HG03378 (cell line): ENCODE results near the gene WNT2.
A peak's percentile ranks its signal among the peaks of the same experiment; 100 is the strongest.
"Not testable (repeated sequence)": the region's sequence is repeated elsewhere in the genome, so short reads cannot be mapped to it uniquely, and the experiment has no call there.

Experiments used
- ATAC-seq: cut with Tn5 transposase; IDR thresholded peaks from one replicate; pipeline ENCODE4 v1.9.1; 2021; ENCODE audit warnings: mild to moderate bottlenecking, moderate library complexity; ENCODE audit not compliant: unreplicated experiment

WNT2 gene

DNA sequence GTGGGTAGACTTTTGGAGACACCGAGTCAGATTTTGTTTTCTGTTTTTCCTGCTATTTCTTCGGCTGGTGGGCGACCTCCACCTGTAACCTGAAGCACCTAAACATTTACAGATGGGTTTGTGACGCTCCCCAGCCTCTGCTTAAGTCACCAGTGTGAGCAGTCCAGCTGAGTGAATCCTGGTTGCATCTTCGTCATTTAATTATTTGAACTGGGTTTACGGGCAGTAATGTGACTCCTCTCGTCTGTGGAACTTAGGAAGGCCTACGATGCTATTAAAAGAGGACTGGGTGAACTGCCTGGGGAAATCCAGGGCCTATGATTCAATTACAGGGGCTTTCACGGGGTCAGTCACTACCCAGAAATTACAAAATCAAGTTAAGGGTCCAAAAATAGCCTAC is 52.5 kb downstream of the WNT2 start:
- no peak for ATAC-seq

DNA sequence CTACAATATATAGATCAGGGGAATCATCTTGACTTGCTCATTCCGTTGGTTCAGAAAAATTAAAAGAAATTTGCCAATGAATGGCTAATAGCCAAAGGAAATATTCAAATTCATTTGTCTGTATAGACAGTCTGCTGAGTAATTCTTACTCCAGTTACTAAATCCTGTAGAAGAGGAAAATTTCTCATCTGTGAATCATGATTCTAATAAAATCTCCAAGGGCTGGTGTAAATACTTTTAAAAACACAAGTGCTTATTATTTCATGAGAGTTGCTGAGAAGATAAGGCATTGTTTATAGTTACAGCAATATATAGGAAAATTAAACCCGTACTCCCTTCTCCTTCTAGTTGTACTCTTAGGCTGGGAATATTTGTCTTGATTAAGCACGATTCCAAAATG is 53.0 kb downstream of the WNT2 start:
- no peak for ATAC-seq

GRCh38 chr7:117269417-117269816 is 53.4 kb downstream of the WNT2 start:
- ATAC-seq = no peak

- no peak for ATAC-seq
These were observed 58.1 kb downstream of the WNT2 start for GRCh38 chr7:117264716-117265115.

DNA sequence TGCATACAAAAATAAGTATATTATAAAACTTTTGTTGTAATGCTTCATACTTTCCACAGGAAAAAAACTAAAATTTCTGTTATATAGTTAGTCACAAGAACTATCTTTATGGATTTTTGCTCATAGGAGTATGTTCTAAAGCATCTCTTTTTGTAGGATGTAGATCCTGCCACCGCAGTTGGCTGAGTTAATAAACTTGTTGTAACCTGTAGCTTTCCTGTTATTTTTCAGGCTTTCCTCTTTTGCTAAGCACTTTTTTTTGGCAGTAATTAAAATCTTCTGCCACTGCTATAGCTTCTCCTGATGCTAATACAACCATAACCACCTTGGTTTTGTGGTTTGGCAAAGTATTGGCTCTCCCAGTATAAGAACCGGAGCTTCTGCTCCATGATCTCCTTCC is 60.3 kb downstream of the WNT2 start:
- no peak for ATAC-seq

- ATAC-seq = no peak
These were observed 63.2 kb downstream of the WNT2 start for GRCh38 chr7:117259615-117260014.

DNA sequence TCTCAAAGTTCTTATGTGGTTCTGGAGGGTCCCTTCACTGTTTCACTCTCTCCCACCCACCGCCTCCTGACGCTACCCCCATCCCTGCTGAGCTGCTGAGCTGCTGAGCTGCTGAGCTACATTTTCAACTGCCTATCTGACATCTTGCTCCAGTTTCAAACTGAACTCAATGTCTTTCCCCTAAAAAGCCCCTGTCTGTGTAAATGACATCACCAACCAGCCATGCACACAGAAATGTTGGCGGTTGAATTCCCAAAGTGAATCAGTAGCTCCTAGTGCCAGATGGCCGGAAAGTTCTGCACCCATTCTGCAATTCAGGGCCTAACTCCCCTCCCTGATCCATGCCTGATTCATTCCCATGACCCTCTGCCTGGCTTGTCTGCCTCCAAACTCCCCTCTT is 71.2 kb downstream of the WNT2 start:
- peak; percentile 60 for ATAC-seq

- ATAC-seq = no peak
These were observed 72.1 kb downstream of the WNT2 start for GRCh38 chr7:117250801-117251200.

DNA sequence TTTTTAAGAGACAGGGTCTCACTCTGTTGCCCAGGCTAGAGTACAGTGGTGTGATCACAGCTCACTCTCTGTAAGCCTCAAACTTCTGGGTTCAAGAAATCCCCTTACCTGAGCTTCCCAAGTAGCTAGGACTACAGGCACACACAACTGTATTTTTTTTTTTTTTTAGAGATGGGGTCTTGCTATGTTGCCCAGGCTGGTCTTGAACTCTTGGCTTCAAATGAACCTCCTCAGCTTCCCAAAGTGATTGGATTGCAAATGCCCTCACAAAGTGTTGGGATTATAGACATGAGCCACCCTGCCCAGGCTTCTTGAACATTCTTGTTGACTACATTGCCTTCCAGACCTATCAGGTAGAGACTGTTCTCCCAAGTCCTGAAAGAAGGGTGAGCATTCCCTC is 72.6 kb downstream of the WNT2 start:
- no peak for ATAC-seq

DNA sequence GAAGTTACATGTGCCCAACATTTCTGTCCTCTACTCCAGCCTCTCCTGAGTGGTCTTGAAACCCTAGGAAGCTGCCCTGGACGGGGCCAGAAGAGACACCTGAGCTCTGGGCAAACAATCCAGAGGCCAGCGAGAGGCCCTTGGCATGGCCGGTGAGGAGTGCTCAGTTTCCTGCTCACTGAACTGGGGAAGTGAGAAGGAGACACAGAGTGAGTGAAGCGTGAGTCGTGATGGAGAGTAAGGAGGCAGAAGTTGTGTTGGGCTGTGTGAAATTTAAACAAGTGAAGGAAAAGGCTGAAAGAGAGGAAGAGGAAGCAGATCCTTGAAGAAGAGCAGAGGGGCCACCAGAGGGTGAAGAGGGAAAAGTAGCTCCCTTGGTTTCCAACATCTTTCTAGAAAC is 73.2 kb downstream of the WNT2 start:
- no peak for ATAC-seq

DNA sequence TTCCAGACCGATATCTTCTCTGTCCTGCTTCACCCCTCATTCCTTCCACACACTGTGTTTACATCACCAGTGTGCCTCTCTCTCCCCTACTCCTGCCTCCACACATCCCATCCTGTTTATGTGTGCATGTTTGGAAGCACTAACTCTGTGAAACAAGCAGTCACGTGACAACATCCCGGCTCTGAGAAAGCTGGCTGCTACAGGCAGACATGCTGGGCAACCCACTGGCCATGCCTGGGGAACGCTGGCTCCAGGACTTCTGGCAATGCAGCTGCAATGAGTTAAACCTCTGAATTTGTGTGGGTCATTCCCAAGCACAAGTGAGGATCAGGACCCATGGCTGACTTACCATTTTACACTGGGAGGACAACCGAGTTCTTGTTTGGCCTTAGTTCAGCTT is 74.0 kb downstream of the WNT2 start:
- ATAC-seq = no peak

- ATAC-seq = no peak
These were observed 75.0 kb downstream of the WNT2 start for GRCh38 chr7:117247809-117248208.

DNA sequence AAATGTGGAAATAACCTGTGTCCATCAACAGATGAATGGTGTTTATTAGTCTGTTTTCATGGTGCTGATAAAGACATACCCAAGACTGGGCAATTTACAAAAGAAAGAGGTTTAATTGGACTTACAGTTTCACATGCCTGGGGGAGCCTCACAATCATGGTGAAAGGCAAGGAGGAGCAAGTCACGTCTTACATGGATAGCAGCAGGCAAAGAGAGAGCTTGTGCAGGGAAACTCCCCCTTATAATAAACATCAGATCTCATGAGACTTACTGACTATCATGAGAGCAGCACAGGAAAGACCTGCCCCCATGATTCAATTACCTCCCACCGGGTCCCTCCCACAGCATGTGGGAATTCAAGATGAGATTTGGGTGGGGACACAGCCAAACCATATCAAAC is 77.2 kb downstream of the WNT2 start:
- ATAC-seq = not testable (repeated sequence)

DNA sequence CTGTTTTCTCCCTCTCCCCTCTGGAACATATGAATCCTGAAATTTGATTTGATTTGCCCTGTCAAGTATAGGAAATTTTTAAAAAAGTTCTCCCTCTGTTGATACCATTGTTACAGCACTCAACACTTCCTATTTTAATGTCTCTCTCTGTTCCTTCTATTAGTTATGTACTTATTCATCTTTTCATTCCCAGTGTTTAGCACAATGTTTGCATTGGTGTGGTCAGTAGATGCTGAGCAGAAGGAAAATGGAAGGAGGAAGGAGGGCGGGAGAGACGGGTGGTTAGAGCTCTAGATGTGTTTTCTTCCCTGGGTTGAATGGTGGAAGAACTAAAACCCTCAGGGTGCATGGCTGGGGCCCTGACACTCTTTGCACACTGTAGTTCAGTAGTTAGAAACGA is 79.5 kb downstream of the WNT2 start:
- no peak for ATAC-seq

GRCh38 chr7:117241088-117241487 is 81.8 kb downstream of the WNT2 start:
- ATAC-seq = no peak

- ATAC-seq = no peak
These were observed 83.9 kb downstream of the WNT2 start for GRCh38 chr7:117238937-117239336.

GRCh38 chr7:117238472-117238871 is 84.4 kb downstream of the WNT2 start:
- ATAC-seq = no peak

DNA sequence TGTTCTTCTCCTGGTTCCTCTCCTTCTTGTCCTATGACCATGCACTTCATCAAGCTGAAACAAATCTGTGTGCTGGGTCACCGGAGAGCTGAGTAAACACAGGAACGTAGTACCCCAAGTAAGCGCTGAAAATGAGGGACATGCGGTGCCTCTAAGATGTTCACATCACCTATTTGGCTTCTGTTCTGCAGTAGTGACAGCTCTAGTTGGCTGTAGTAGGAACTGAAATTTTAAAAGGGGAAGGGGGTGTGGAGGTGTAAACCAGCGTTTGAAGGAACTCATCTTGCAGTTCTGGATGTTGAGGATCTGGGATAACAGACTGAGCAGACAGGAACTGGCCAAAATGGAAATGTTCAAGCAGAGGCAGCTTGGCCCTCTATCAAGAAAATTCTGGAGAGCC is 85.2 kb downstream of the WNT2 start:
- ATAC-seq = no peak

DNA sequence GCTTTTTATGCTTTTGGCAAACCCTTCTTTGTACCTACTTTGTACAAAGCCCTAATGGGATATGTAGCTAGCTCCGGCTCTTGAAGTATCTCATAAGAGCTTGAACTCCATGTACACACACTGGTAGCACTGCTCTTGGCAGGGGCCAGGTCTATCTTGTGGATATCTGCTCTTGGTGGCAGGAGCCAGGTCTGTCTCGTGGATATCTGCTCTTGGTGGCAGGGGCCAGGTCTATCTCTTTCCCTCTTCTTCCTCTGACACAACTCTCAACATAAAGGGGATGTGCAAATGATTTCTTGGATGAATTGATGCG is 91.9 kb downstream of the WNT2 start:
- no peak for ATAC-seq

GRCh38 chr7:117230276-117231046 is 92.4 kb downstream of the WNT2 start:
- peak; percentile 75 for ATAC-seq

DNA sequence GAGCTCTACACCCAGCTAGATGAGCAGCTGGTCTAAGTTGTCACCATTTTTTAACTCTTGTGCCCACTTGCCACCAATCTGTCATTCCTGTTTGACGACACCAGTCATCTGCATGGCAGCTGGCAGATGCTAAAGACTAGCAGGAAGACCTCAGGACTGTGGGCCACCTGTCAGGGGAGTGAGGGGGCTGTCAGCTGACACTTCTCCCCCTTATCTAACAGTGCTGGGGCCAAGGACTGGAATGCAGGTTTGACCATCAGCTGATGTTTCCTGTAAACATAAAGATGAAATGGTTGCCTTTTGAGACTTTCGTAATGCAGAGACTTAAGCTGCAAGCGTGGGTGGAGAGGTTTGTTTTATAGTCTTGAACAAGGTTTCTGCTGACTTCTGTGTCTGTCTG is 93.5 kb downstream of the WNT2 start:
- ATAC-seq = no peak

DNA sequence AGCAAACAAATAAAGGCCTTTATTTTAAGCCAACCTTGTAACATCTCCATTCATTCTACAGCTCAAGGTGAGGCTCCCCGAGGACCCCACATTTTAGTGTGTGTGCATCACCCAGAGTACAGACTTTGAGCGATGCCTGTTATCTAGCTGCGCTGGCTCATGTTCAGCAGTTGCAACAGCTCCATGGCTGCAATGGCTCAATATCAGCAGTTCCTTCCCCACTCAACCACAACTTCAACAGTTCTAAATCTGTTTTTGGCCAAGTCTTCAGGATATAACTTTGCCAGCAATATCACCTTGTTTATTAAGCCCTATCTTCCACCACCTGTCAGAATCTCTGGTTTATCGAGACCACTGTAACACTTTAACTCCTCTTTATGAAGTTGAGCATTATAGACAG is 95.8 kb downstream of the WNT2 start:
- ATAC-seq = no peak

DNA sequence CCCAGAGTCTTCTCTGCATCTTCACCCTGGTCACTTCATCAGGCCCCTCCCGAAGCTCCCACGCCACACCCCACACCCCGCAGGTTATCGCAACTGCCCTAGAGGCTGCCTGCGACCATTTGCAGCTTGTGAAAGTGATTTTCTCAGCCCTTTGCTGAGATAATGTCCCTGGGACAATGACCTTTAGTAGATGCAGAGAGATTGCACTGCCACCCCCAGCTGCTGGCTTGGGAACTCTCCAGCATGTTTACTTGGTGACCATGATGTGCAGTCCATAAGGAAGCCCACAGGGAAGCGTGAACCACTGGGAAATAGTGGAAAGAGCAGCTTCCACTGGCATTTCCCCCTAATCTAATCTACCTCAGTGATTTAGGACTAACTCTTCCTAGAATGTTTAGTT is 97.3 kb downstream of the WNT2 start:
- no peak for ATAC-seq
